H1 (cell line): ENCODE results near the gene P2RY14. TPM values are rescaled to one million over a fixed set of nuclear protein-coding genes. Genes with fewer than 3 reads are reported as not detected.

Experiments
- CTCF ChIA-PET: fragments of 300-600 bp; sonication (Branson Sonifier 250); formaldehyde crosslinking; loops from one replicate; lab custom pipeline; 2021; ENCODE audit not compliant: partially characterized antibody; lab: Charles Lee
- POLR2A ChIA-PET: fragments of 300-600 bp; sonication (Branson Sonifier 250); formaldehyde crosslinking; loops from one replicate; lab custom pipeline; 2021; ENCODE audit warnings: inconsistent platforms; ENCODE audit not compliant: partially characterized antibody; lab: Charles Lee
- DNase-seq, 2 experiments: peaks; one replicate each; pipeline versions ENCODE4 v3.0.0 to v3.0.0-alpha.2; 2010 to 2022; ENCODE audit warnings: low spot score in 2 of 2, low read depth in 1 of 2, mixed read lengths in 1 of 2
- FAIRE-seq: peaks from 2 replicates; lab custom pipeline; 2011; peaks lifted over from hg19 to GRCh38; lab: Jason Lieb, UNC
- H2AFZ ChIP-seq: 2 replicates; pipeline ENCODE4 v1.8.1; 2012; ENCODE audit warnings: low read length, inconsistent platforms
- H2AK5ac ChIP-seq: 2 replicates; pipeline ENCODE4 v1.6.1; 2013; ENCODE audit warnings: low read depth, low read length
- H2BK120ac ChIP-seq: replicated peaks from 2 replicates; pipeline ENCODE3; 2013; ENCODE audit warnings: low read depth, low read length, inconsistent platforms
- H2BK12ac ChIP-seq: 2 replicates; pipeline ENCODE4 v1.6.1; 2013; ENCODE audit warnings: low read depth, low read length
- H2BK15ac ChIP-seq: 2 replicates; pipeline ENCODE4 v1.6.1; 2013; ENCODE audit warnings: low read length
- H2BK20ac ChIP-seq: 2 replicates; pipeline ENCODE4 v1.6.1; 2013; ENCODE audit warnings: low read length
- H2BK5ac ChIP-seq: 2 replicates; pipeline ENCODE4 v1.6.1; 2013; ENCODE audit warnings: low read depth, low read length
- H3K14ac ChIP-seq: 2 replicates; pipeline ENCODE4 v1.6.1; 2013; ENCODE audit warnings: inconsistent platforms; ENCODE audit not compliant: insufficient read length
- H3K18ac ChIP-seq: 2 replicates; pipeline ENCODE4 v1.6.1; 2013; ENCODE audit warnings: low read length; ENCODE audit errors: extremely low read depth
- H3K23ac ChIP-seq: 2 replicates; pipeline ENCODE4 v1.6.1; 2013; ENCODE audit warnings: inconsistent platforms; ENCODE audit not compliant: insufficient read length
- H3K23me2 ChIP-seq: 2 replicates; pipeline ENCODE4 v1.6.1; 2013; ENCODE audit warnings: low read depth, low read length
- H3K27ac ChIP-seq: 2 replicates; pipeline ENCODE4 v1.6.1; 2011; ENCODE audit warnings: low read depth, low read length, inconsistent platforms
- H3K27me3 ChIP-seq, 4 experiments: replicated peaks in 1 of 4; 1 replicate in 1 of 4; 2 replicates in 3 of 4; pipeline versions ENCODE4 v1.6.1 to v1.8.1; 2011 to 2013; ENCODE audit warnings: low read length in 3 of 4, mild to moderate bottlenecking in 3 of 4, inconsistent platforms in 2 of 4, mixed read lengths in 2 of 4, moderate library complexity in 1 of 4; ENCODE audit not compliant: control insufficient read depth in 3 of 4, insufficient read depth in 3 of 4; ENCODE audit errors: extremely low read depth in 1 of 4
- H3K36me3 ChIP-seq, 4 experiments: 2 replicates each; pipeline versions ENCODE4 v1.6.1 to v1.8.1; 2011 to 2013; ENCODE audit warnings: mild to moderate bottlenecking in 4 of 4, low read length in 3 of 4, moderate library complexity in 2 of 4, control low read depth in 1 of 4, inconsistent platforms in 1 of 4; ENCODE audit not compliant: insufficient read depth in 4 of 4, control insufficient read depth in 2 of 4
- H3K4ac ChIP-seq: replicated peaks from 2 replicates; pipeline ENCODE3; 2013; ENCODE audit warnings: low read length, low read depth, mixed read lengths, inconsistent platforms; ENCODE audit not compliant: insufficient read length
- H3K4me1 ChIP-seq, 4 experiments: replicated peaks in 1 of 4; 1 replicate in 1 of 4; 2 replicates in 3 of 4; pipeline versions ENCODE4 v1.6.1 to v1.8.1; 2011 to 2013; ENCODE audit warnings: low read length in 3 of 4, inconsistent platforms in 2 of 4, mixed read lengths in 1 of 4; ENCODE audit not compliant: insufficient read depth in 4 of 4, control insufficient read depth in 3 of 4
- H3K4me2 ChIP-seq, 2 experiments: 2 replicates each; pipeline versions ENCODE4 v1.6.1 to v1.8.1; 2011 to 2013; ENCODE audit warnings: low read depth in 2 of 2, low read length in 2 of 2, control low read depth in 1 of 2, inconsistent platforms in 1 of 2, mild to moderate bottlenecking in 1 of 2; ENCODE audit not compliant: insufficient read depth in 1 of 2
- H3K4me3 ChIP-seq, 4 experiments: fragments of 200-600, 300-600 bp in 1 of 4; sonication (generic), shearing (Covaris generic), sonication (Bioruptor Twin) in 1 of 4; 2 replicates each; pipeline versions ENCODE4 v1.5.1 to v1.8.1; 2011 to 2016; ENCODE audit warnings: low read length in 4 of 4, low read depth in 3 of 4, control low read depth in 2 of 4, inconsistent platforms in 2 of 4, mild to moderate bottlenecking in 2 of 4, mixed read lengths in 1 of 4, moderate library complexity in 1 of 4; ENCODE audit not compliant: insufficient read depth in 2 of 4; ENCODE audit errors: extremely low read depth in 1 of 4
- H3K56ac ChIP-seq: replicated peaks from 2 replicates; pipeline ENCODE3; 2013; ENCODE audit warnings: low read depth, mild to moderate bottlenecking, mixed read lengths, low read length, inconsistent platforms; ENCODE audit not compliant: insufficient read length
- H3K79me1 ChIP-seq: 2 replicates; pipeline ENCODE4 v1.6.1; 2013; ENCODE audit warnings: low read depth, low read length, control low read depth
- H3K79me2 ChIP-seq, 2 experiments: 2 replicates each; pipeline versions ENCODE4 v1.6.1 to v1.8.1; 2012 to 2013; ENCODE audit warnings: low read length in 2 of 2, mild to moderate bottlenecking in 2 of 2, inconsistent platforms in 1 of 2; ENCODE audit not compliant: insufficient read depth in 2 of 2, control insufficient read depth in 1 of 2
- H3K9ac ChIP-seq, 4 experiments: replicated peaks in 1 of 4; 1 replicate in 1 of 4; 2 replicates in 3 of 4; pipeline versions ENCODE4 v1.6.1 to v1.8.1; 2011 to 2013; ENCODE audit warnings: low read depth in 3 of 4, low read length in 3 of 4, control low read depth in 2 of 4, mild to moderate bottlenecking in 2 of 4, moderate library complexity in 2 of 4, inconsistent platforms in 1 of 4; ENCODE audit errors: extremely low read depth in 1 of 4
- H3K9me3 ChIP-seq, 2 experiments: 2 replicates each; pipeline versions ENCODE4 v1.6.1 to v1.8.1; 2012 to 2013; ENCODE audit warnings: mild to moderate bottlenecking in 2 of 2, moderate library complexity in 2 of 2, control low read depth in 1 of 2, inconsistent platforms in 1 of 2, low read depth in 1 of 2, low read length in 1 of 2, mixed read lengths in 1 of 2; ENCODE audit not compliant: insufficient read depth in 2 of 2
- H4K20me1 ChIP-seq, 2 experiments: replicated peaks in 1 of 2; 2 replicates each; pipeline versions ENCODE3 to v1.8.1; 2011 to 2013; ENCODE audit warnings: inconsistent platforms in 2 of 2, low read length in 2 of 2, mild to moderate bottlenecking in 1 of 2; ENCODE audit not compliant: insufficient read depth in 2 of 2, control insufficient read depth in 1 of 2
- H4K5ac ChIP-seq: 2 replicates; pipeline ENCODE4 v1.6.1; 2013; ENCODE audit warnings: low read length, low read depth, mixed read lengths, inconsistent platforms; ENCODE audit not compliant: insufficient read length
- H4K8ac ChIP-seq: 2 replicates; pipeline ENCODE4 v1.8.0; 2013; ENCODE audit warnings: mild to moderate bottlenecking, moderate library complexity, low read length, inconsistent platforms; ENCODE audit not compliant: insufficient read depth; ENCODE audit errors: extremely low read depth
- H4K91ac ChIP-seq: replicated peaks from 2 replicates; pipeline ENCODE3; 2013; ENCODE audit warnings: low read length, mixed read lengths, inconsistent platforms; ENCODE audit not compliant: insufficient read length
- BACH1 ChIP-seq: IDR thresholded peaks from 2 replicates; pipeline ENCODE4 v1.6.1; 2012; ENCODE audit warnings: low read length, improper control_type of control experiment
- CEBPB ChIP-seq: IDR thresholded peaks from 2 replicates; pipeline ENCODE4 v1.6.1; 2012; ENCODE audit warnings: low read depth, low read length
- HDAC6 ChIP-seq: IDR thresholded peaks from one replicate; pipeline ENCODE4 v1.7.1; 2012; ENCODE audit warnings: low read depth, mild to moderate bottlenecking, inconsistent platforms, low read length, moderate library complexity
- TAF1 ChIP-seq: IDR thresholded peaks from 2 replicates; pipeline ENCODE4 v1.6.1; 2011; ENCODE audit warnings: mild to moderate bottlenecking, low read depth, low read length
- TEAD4 ChIP-seq: IDR thresholded peaks from 2 replicates; pipeline ENCODE4 v1.6.1; 2012; ENCODE audit warnings: low read depth, low read length, inconsistent platforms, mixed read lengths
- USF2 ChIP-seq: IDR thresholded peaks from 2 replicates; pipeline ENCODE4 v1.6.1; 2011; ENCODE audit warnings: low read length, improper control_type of control experiment
- WGBS, 2 experiments: shearing (Covaris generic) in 1 of 2; methylation state at CpG; one replicate each; pipeline versions ENCODE4 v1.1.6 to v1.1.7; 2013 to 2015; ENCODE audit warnings: low lambda C conversion rate in 2 of 2, mixed read lengths in 2 of 2, inconsistent platforms in 1 of 2, low coverage in 1 of 2, missing lambda C conversion rate in 1 of 2; ENCODE audit not compliant: insufficient replicate concordance in 2 of 2, insufficient coverage in 1 of 2, insufficient read length in 1 of 2; ENCODE audit errors: extremely low coverage in 1 of 2, missing lambda C conversion rate in 1 of 2; 5-methylcytosine and 5-hydroxymethylcytosine counted together
- polyA plus RNA-seq, 7 experiments: library from polyadenylated mRNA; depleted of rRNA in 3 of 7; stranded (reverse) in 5 of 7; unstranded in 2 of 7; fragments of >200 nt in 5 of 7; fragments of 200-250 nt in 2 of 7; gene quantifications; 1 replicate in 5 of 7; 2 replicates in 1 of 7; 4 replicates in 1 of 7; pipeline versions ENCODE4 v1.2.1 to v1.2.3, GENCODE V29; 2011 to 2013; ENCODE audit warnings: missing spikeins in 2 of 7, mixed read lengths in 2 of 7
- total RNA-seq: library from RNA; stranded (reverse); fragmentation: NEBNext Ultra II Directional; extraction: Animal tissue kit (Norgen Biotek cat#: 25700); gene quantifications from 2 replicates; pipeline ENCODE4 v1.2.1, GENCODE V29; 2021

The P2RY14 gene
- total and polyA plus RNA-seq, 2 of the 8 experiments (the other 6 are each of a cell fraction or from before 2014, with no cell fraction given): not detected

- FAIRE-seq: no peak
Observed at GRCh38 chr3:151307583-151308488, 29.5 kb upstream of the P2RY14 start.

More at GRCh38 chr3:151307583-151308488, 29.5 kb upstream of the P2RY14 start:
- H3K36me3 ChIP-seq: no peaks in the 10 kb centered on the region
- H2AK5ac ChIP-seq: no peak overlapping the region; the same call in 1 of the 2 replicates
- H3K4ac ChIP-seq: no peak overlapping the region
- DNase-seq: no peak
- POLR2A ChIA-PET: no interaction called here
- H3K9ac ChIP-seq: no peak overlapping the region
- H3K14ac ChIP-seq: no peak overlapping the region
- H3K79me2 ChIP-seq: no peaks in the 10 kb centered on the region
- peaks cover 7 to 29% (median 18%) of the 10 kb centered on the region in 4 experiments for H3K4me1 ChIP-seq
- H3K27me3 ChIP-seq: 0 out of 7 replicates have a peak, but pooled peaks cover 0 to 3% (median 0%) of the 10 kb centered on the region in 4 experiments
- no peak overlapping the region for H3K27ac ChIP-seq
- TF ChIP-seq TAF1: no peak
- no peak for TF ChIP-seq USF2
- no peak for TF ChIP-seq CEBPB
- no peak for TF ChIP-seq TEAD4
- TF ChIP-seq BACH1: no peak
- no peak for TF ChIP-seq HDAC6
- H2AFZ ChIP-seq: no peak overlapping the region
- H3K79me1 ChIP-seq: no peaks in the 10 kb centered on the region
- no peak overlapping the region for H2BK15ac ChIP-seq
- no peak overlapping the region for H2BK20ac ChIP-seq
- H3K56ac ChIP-seq: no peak overlapping the region
- H2BK120ac ChIP-seq: no peak overlapping the region
- no peaks in the 10 kb centered on the region for H3K23me2 ChIP-seq
- peak overlapping the region; percentile 1; the same call in 1 of the 2 replicates for H2BK12ac ChIP-seq
- WGBS, 2 experiments: 79% methylated on average over 1 of the region's 1 CpG; no CpG with 5 or more reads in 1 of the 2 experiments
- H2BK5ac ChIP-seq: no peak overlapping the region
- no peak overlapping the region for H3K18ac ChIP-seq
- no peak overlapping the region for H4K5ac ChIP-seq
- H3K4me3 ChIP-seq: no peak overlapping the region; a peak in 1 of 8 replicates
- H4K8ac ChIP-seq: no peak overlapping the region
- peaks cover 0 to under 1% of the 10 kb centered on the region in 2 experiments for H4K20me1 ChIP-seq
- no peak overlapping the region for H3K23ac ChIP-seq
- CTCF ChIA-PET: interaction anchor here (0.7 to 1.5 kb wide), 8 partner anchors 9 to 505 kb away, joined by 3 to 5 read pairs (median 3); partner anchors contain the start of gene GPR87
- no peak overlapping the region for H3K4me2 ChIP-seq
- no peak overlapping the region for H4K91ac ChIP-seq
- H3K9me3 ChIP-seq: no peaks in the 10 kb centered on the region
